H1 (cell line): Measurements from ENCODE around the gene NXPH3. TPM values are rescaled to one million over a fixed set of nuclear protein-coding genes. Genes with fewer than 3 reads are reported as not detected.

Source experiments
- CTCF ChIA-PET: fragments of 300-600 bp; sonication (Branson Sonifier 250); formaldehyde crosslinking; loops from one replicate; lab custom pipeline; 2021; ENCODE audit not compliant: partially characterized antibody; lab: Charles Lee
- POLR2A ChIA-PET: fragments of 300-600 bp; sonication (Branson Sonifier 250); formaldehyde crosslinking; loops from one replicate; lab custom pipeline; 2021; ENCODE audit warnings: inconsistent platforms; ENCODE audit not compliant: partially characterized antibody; lab: Charles Lee
- DNase-seq, 2 experiments: peaks; one replicate each; pipeline versions ENCODE4 v3.0.0 to v3.0.0-alpha.2; 2010 to 2022; ENCODE audit warnings: low spot score in 2 of 2, low read depth in 1 of 2, mixed read lengths in 1 of 2
- FAIRE-seq: peaks from 2 replicates; lab custom pipeline; 2011; peaks lifted over from hg19 to GRCh38; lab: Jason Lieb, UNC
- H2AFZ ChIP-seq: 2 replicates; pipeline ENCODE4 v1.8.1; 2012; ENCODE audit warnings: low read length, inconsistent platforms
- H2AK5ac ChIP-seq: 2 replicates; pipeline ENCODE4 v1.6.1; 2013; ENCODE audit warnings: low read depth, low read length
- H2BK120ac ChIP-seq: replicated peaks from 2 replicates; pipeline ENCODE3; 2013; ENCODE audit warnings: low read depth, low read length, inconsistent platforms
- H2BK12ac ChIP-seq: 2 replicates; pipeline ENCODE4 v1.6.1; 2013; ENCODE audit warnings: low read depth, low read length
- H2BK15ac ChIP-seq: 2 replicates; pipeline ENCODE4 v1.6.1; 2013; ENCODE audit warnings: low read length
- H2BK20ac ChIP-seq: 2 replicates; pipeline ENCODE4 v1.6.1; 2013; ENCODE audit warnings: low read length
- H2BK5ac ChIP-seq: 2 replicates; pipeline ENCODE4 v1.6.1; 2013; ENCODE audit warnings: low read depth, low read length
- H3K14ac ChIP-seq: 2 replicates; pipeline ENCODE4 v1.6.1; 2013; ENCODE audit warnings: inconsistent platforms; ENCODE audit not compliant: insufficient read length
- H3K18ac ChIP-seq: 2 replicates; pipeline ENCODE4 v1.6.1; 2013; ENCODE audit warnings: low read length; ENCODE audit errors: extremely low read depth
- H3K23ac ChIP-seq: 2 replicates; pipeline ENCODE4 v1.6.1; 2013; ENCODE audit warnings: inconsistent platforms; ENCODE audit not compliant: insufficient read length
- H3K23me2 ChIP-seq: 2 replicates; pipeline ENCODE4 v1.6.1; 2013; ENCODE audit warnings: low read depth, low read length
- H3K27ac ChIP-seq: 2 replicates; pipeline ENCODE4 v1.6.1; 2011; ENCODE audit warnings: low read depth, low read length, inconsistent platforms
- H3K27me3 ChIP-seq, 4 experiments: replicated peaks in 1 of 4; 1 replicate in 1 of 4; 2 replicates in 3 of 4; pipeline versions ENCODE4 v1.6.1 to v1.8.1; 2011 to 2013; ENCODE audit warnings: low read length in 3 of 4, mild to moderate bottlenecking in 3 of 4, inconsistent platforms in 2 of 4, mixed read lengths in 2 of 4, moderate library complexity in 1 of 4; ENCODE audit not compliant: control insufficient read depth in 3 of 4, insufficient read depth in 3 of 4; ENCODE audit errors: extremely low read depth in 1 of 4
- H3K36me3 ChIP-seq, 4 experiments: 2 replicates each; pipeline versions ENCODE4 v1.6.1 to v1.8.1; 2011 to 2013; ENCODE audit warnings: mild to moderate bottlenecking in 4 of 4, low read length in 3 of 4, moderate library complexity in 2 of 4, control low read depth in 1 of 4, inconsistent platforms in 1 of 4; ENCODE audit not compliant: insufficient read depth in 4 of 4, control insufficient read depth in 2 of 4
- H3K4ac ChIP-seq: replicated peaks from 2 replicates; pipeline ENCODE3; 2013; ENCODE audit warnings: low read length, low read depth, mixed read lengths, inconsistent platforms; ENCODE audit not compliant: insufficient read length
- H3K4me1 ChIP-seq, 4 experiments: replicated peaks in 1 of 4; 1 replicate in 1 of 4; 2 replicates in 3 of 4; pipeline versions ENCODE4 v1.6.1 to v1.8.1; 2011 to 2013; ENCODE audit warnings: low read length in 3 of 4, inconsistent platforms in 2 of 4, mixed read lengths in 1 of 4; ENCODE audit not compliant: insufficient read depth in 4 of 4, control insufficient read depth in 3 of 4
- H3K4me2 ChIP-seq, 2 experiments: 2 replicates each; pipeline versions ENCODE4 v1.6.1 to v1.8.1; 2011 to 2013; ENCODE audit warnings: low read depth in 2 of 2, low read length in 2 of 2, control low read depth in 1 of 2, inconsistent platforms in 1 of 2, mild to moderate bottlenecking in 1 of 2; ENCODE audit not compliant: insufficient read depth in 1 of 2
- H3K4me3 ChIP-seq, 4 experiments: fragments of 200-600, 300-600 bp in 1 of 4; sonication (generic), shearing (Covaris generic), sonication (Bioruptor Twin) in 1 of 4; 2 replicates each; pipeline versions ENCODE4 v1.5.1 to v1.8.1; 2011 to 2016; ENCODE audit warnings: low read length in 4 of 4, low read depth in 3 of 4, control low read depth in 2 of 4, inconsistent platforms in 2 of 4, mild to moderate bottlenecking in 2 of 4, mixed read lengths in 1 of 4, moderate library complexity in 1 of 4; ENCODE audit not compliant: insufficient read depth in 2 of 4; ENCODE audit errors: extremely low read depth in 1 of 4
- H3K56ac ChIP-seq: replicated peaks from 2 replicates; pipeline ENCODE3; 2013; ENCODE audit warnings: low read depth, mild to moderate bottlenecking, mixed read lengths, low read length, inconsistent platforms; ENCODE audit not compliant: insufficient read length
- H3K79me1 ChIP-seq: 2 replicates; pipeline ENCODE4 v1.6.1; 2013; ENCODE audit warnings: low read depth, low read length, control low read depth
- H3K79me2 ChIP-seq, 2 experiments: 2 replicates each; pipeline versions ENCODE4 v1.6.1 to v1.8.1; 2012 to 2013; ENCODE audit warnings: low read length in 2 of 2, mild to moderate bottlenecking in 2 of 2, inconsistent platforms in 1 of 2; ENCODE audit not compliant: insufficient read depth in 2 of 2, control insufficient read depth in 1 of 2
- H3K9ac ChIP-seq, 4 experiments: replicated peaks in 1 of 4; 1 replicate in 1 of 4; 2 replicates in 3 of 4; pipeline versions ENCODE4 v1.6.1 to v1.8.1; 2011 to 2013; ENCODE audit warnings: low read depth in 3 of 4, low read length in 3 of 4, control low read depth in 2 of 4, mild to moderate bottlenecking in 2 of 4, moderate library complexity in 2 of 4, inconsistent platforms in 1 of 4; ENCODE audit errors: extremely low read depth in 1 of 4
- H3K9me3 ChIP-seq, 2 experiments: 2 replicates each; pipeline versions ENCODE4 v1.6.1 to v1.8.1; 2012 to 2013; ENCODE audit warnings: mild to moderate bottlenecking in 2 of 2, moderate library complexity in 2 of 2, control low read depth in 1 of 2, inconsistent platforms in 1 of 2, low read depth in 1 of 2, low read length in 1 of 2, mixed read lengths in 1 of 2; ENCODE audit not compliant: insufficient read depth in 2 of 2
- H4K20me1 ChIP-seq, 2 experiments: replicated peaks in 1 of 2; 2 replicates each; pipeline versions ENCODE3 to v1.8.1; 2011 to 2013; ENCODE audit warnings: inconsistent platforms in 2 of 2, low read length in 2 of 2, mild to moderate bottlenecking in 1 of 2; ENCODE audit not compliant: insufficient read depth in 2 of 2, control insufficient read depth in 1 of 2
- H4K5ac ChIP-seq: 2 replicates; pipeline ENCODE4 v1.6.1; 2013; ENCODE audit warnings: low read length, low read depth, mixed read lengths, inconsistent platforms; ENCODE audit not compliant: insufficient read length
- H4K8ac ChIP-seq: 2 replicates; pipeline ENCODE4 v1.8.0; 2013; ENCODE audit warnings: mild to moderate bottlenecking, moderate library complexity, low read length, inconsistent platforms; ENCODE audit not compliant: insufficient read depth; ENCODE audit errors: extremely low read depth
- H4K91ac ChIP-seq: replicated peaks from 2 replicates; pipeline ENCODE3; 2013; ENCODE audit warnings: low read length, mixed read lengths, inconsistent platforms; ENCODE audit not compliant: insufficient read length
- BCL11A ChIP-seq, 2 experiments: IDR thresholded peaks; one replicate each; pipeline ENCODE4 v1.6.1; 2011; ENCODE audit warnings: low read depth in 2 of 2, low read length in 2 of 2, mild to moderate bottlenecking in 2 of 2
- EGR1 ChIP-seq: IDR thresholded peaks from 2 replicates; pipeline ENCODE4 v1.6.1; 2011; ENCODE audit warnings: low read depth, low read length, borderline replicate concordance
- JUN ChIP-seq: IDR thresholded peaks from 2 replicates; pipeline ENCODE4 v1.6.1; 2011; ENCODE audit warnings: low read depth, mild to moderate bottlenecking, improper control_type of control experiment, low read length
- NRF1 ChIP-seq: IDR thresholded peaks from 2 replicates; pipeline ENCODE4 v1.6.1; 2011; ENCODE audit warnings: mild to moderate bottlenecking, low read depth, low read length, improper control_type of control experiment
- POU5F1 ChIP-seq: IDR thresholded peaks from 2 replicates; pipeline ENCODE4 v1.6.1; 2011; ENCODE audit warnings: low read depth, mild to moderate bottlenecking, low read length, moderate library complexity
- SP2 ChIP-seq: IDR thresholded peaks from 2 replicates; pipeline ENCODE4 v1.6.1; 2012; ENCODE audit warnings: mild to moderate bottlenecking, low read length, inconsistent platforms
- TCF12 ChIP-seq: IDR thresholded peaks from 2 replicates; pipeline ENCODE4 v1.6.1; 2011; ENCODE audit warnings: low read depth, mild to moderate bottlenecking, low read length
- polyA plus RNA-seq, 7 experiments: library from polyadenylated mRNA; depleted of rRNA in 3 of 7; stranded (reverse) in 5 of 7; unstranded in 2 of 7; fragments of >200 nt in 5 of 7; fragments of 200-250 nt in 2 of 7; gene quantifications; 1 replicate in 5 of 7; 2 replicates in 1 of 7; 4 replicates in 1 of 7; pipeline versions ENCODE4 v1.2.1 to v1.2.3, GENCODE V29; 2011 to 2013; ENCODE audit warnings: missing spikeins in 2 of 7, mixed read lengths in 2 of 7
- total RNA-seq: library from RNA; stranded (reverse); fragmentation: NEBNext Ultra II Directional; extraction: Animal tissue kit (Norgen Biotek cat#: 25700); gene quantifications from 2 replicates; pipeline ENCODE4 v1.2.1, GENCODE V29; 2021

Gene NXPH3
- total and polyA plus RNA-seq, 2 of the 8 experiments (the other 6 are each of a cell fraction or from before 2014, with no cell fraction given) = 2.5 to 3.7 TPM

GRCh38 chr17:49621420-49621819 is 45.7 kb downstream of the NXPH3 start:
- ChIA-PET POLR2A (interaction anchor here (1.0 kb wide), 1 partner anchor 23 kb away, joined by 3 read pairs; no protein-coding TSS in a partner anchor), CTCF (interaction anchor here (0.6 to 1.5 kb wide), 4 partner anchors 18 to 231 kb away, joined by 3 to 5 read pairs (median 4); no protein-coding TSS in a partner anchor)
- peaks cover 2 to 6% of the 10 kb centered on the region in 2 experiments for H4K20me1 ChIP-seq
- H3K4me2 ChIP-seq = no peak overlapping the region
- H4K5ac ChIP-seq = no peak overlapping the region
- no peak overlapping the region for H4K8ac ChIP-seq
- H2BK120ac ChIP-seq = no peak overlapping the region
- H2BK20ac ChIP-seq = no peak overlapping the region
- peaks cover 6 to 45% (median 15%) of the 10 kb centered on the region in 4 experiments; a peak in 7 of 8 replicates for H3K36me3 ChIP-seq
- H3K9ac ChIP-seq = no peak overlapping the region
- H3K18ac ChIP-seq = no peak overlapping the region
- H3K14ac ChIP-seq = no peak overlapping the region
- H2BK12ac ChIP-seq = no peak overlapping the region
- no peak overlapping the region for H3K23ac ChIP-seq
- TF ChIP-seq NRF1 = no peak
- TF ChIP-seq JUN = no peak
- no peak for TF ChIP-seq EGR1
- TF ChIP-seq BCL11A (IDR thresholded peaks at IDR 0.05; ENCODE audit: low read depth in 2 of 2, low read length in 2 of 2) = no peak
- no peak for TF ChIP-seq SP2
- TF ChIP-seq POU5F1 = no peak
- no peak for TF ChIP-seq TCF12
- no peaks in the 10 kb centered on the region for H3K79me2 ChIP-seq
- H2AFZ ChIP-seq = no peak overlapping the region
- no peaks in the 10 kb centered on the region for H3K27me3 ChIP-seq
- H3K4me3 ChIP-seq = no peak overlapping the region
- no peak for FAIRE-seq
- no peak overlapping the region for H3K27ac ChIP-seq
- no peak overlapping the region for H3K56ac ChIP-seq
- H2BK15ac ChIP-seq = no peak overlapping the region
- H3K23me2 ChIP-seq = no peaks in the 10 kb centered on the region
- no peak overlapping the region for H4K91ac ChIP-seq
- H3K9me3 ChIP-seq = no peaks in the 10 kb centered on the region
- no peak for DNase-seq
- H2BK5ac ChIP-seq = no peak overlapping the region
- H3K79me1 ChIP-seq = no peaks in the 10 kb centered on the region
- no peak overlapping the region for H2AK5ac ChIP-seq
- H3K4ac ChIP-seq = no peak overlapping the region
- H3K4me1 ChIP-seq = no peaks in the 10 kb centered on the region
